ACC112 (cell line): ENCODE measurements around the gene C2orf76.

ENCODE experiments used
- H2AFZ ChIP-seq: fragments of 200-600 bp; sonication (generic); one replicate; pipeline ENCODE4 v1.6.0; 2017; ENCODE audit warnings: antibody characterized with exemption, low read length; ENCODE audit not compliant: unreplicated experiment
- H3K27ac ChIP-seq: fragments of 200-600 bp; sonication (generic); 2 replicates; pipeline ENCODE4 v1.5.1; 2014; ENCODE audit warnings: low read depth, mild to moderate bottlenecking, antibody characterized with exemption, low read length, moderate library complexity
- H3K27me3 ChIP-seq: fragments of 200-600 bp; sonication (generic); 2 replicates; pipeline ENCODE4 v1.6.1; 2014; ENCODE audit warnings: mild to moderate bottlenecking, antibody characterized with exemption, low read length, moderate library complexity, mixed read lengths; ENCODE audit not compliant: insufficient read depth
- H3K36me3 ChIP-seq: fragments of 200-600 bp; sonication (generic); 2 replicates; pipeline ENCODE4 v1.6.1; 2016; ENCODE audit warnings: mild to moderate bottlenecking, antibody characterized with exemption, low read length, moderate library complexity, mixed read lengths; ENCODE audit not compliant: insufficient read depth
- H3K4me1 ChIP-seq: fragments of 200-600 bp; sonication (generic); one replicate; pipeline ENCODE4 v1.6.1; 2016; ENCODE audit warnings: low read length, mixed read lengths; ENCODE audit not compliant: insufficient read depth, unreplicated experiment, control insufficient read depth
- H3K4me3 ChIP-seq: fragments of 200-600 bp; sonication (generic); 2 replicates; pipeline ENCODE4 v1.5.1; 2014; ENCODE audit warnings: mild to moderate bottlenecking, low read depth, low read length
- H3K79me2 ChIP-seq: fragments of 200-600 bp; sonication (generic); one replicate; pipeline ENCODE4 v1.6.0; 2016; ENCODE audit warnings: low read length; ENCODE audit not compliant: control insufficient read depth, unreplicated experiment, insufficient read depth

C2orf76 gene

DNA sequence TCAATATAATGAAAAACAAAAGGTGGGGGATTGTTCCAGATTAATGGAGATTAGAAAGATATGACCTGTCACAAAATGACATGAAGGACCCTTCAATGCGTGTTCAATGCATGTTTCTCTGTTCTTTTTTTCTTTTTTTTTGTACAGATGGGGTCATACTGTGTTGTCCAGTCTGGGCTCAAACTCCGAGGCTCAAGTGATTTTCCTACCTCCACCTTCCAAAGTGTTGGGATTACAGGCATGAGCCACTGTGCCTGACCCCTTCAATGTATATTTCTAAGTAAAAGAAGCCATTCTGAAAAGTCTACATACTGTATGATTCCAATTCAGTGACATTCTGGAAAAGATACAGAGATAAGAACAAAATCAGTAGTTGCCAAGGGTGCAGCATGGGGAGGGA, 32.8 kb downstream of the C2orf76 start:
- Histone ChIP-seq H3K4me1 (no peaks in the 10 kb centered on the region), H3K27ac (no peak overlapping the region), H3K79me2 (no peaks in the 10 kb centered on the region), H3K4me3 (no peak overlapping the region), H3K36me3 (no peaks in the 10 kb centered on the region), H3K27me3 (no peaks in the 10 kb centered on the region), H2AFZ (no peak overlapping the region)

DNA sequence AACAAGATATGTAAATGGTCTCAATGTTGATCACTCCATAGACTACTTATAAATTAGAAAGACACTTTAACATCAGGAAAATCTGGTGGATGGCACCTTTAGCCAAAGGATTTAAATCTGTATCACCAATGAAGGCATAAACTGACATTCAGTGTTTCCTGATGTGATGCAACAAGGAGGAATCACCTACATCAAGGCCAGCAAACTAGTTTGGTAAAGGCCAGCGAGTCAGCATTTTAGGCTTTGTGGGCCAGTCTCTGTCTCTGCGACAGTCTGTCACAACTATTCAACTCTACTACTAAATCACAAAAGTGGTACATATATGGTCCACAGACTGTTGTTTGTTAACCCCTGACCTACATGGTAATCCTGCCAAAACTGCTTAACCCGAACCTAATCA, 33.3 kb downstream of the C2orf76 start:
- no peak overlapping the region for H3K4me3 ChIP-seq
- no peaks in the 10 kb centered on the region for H3K36me3 ChIP-seq

DNA sequence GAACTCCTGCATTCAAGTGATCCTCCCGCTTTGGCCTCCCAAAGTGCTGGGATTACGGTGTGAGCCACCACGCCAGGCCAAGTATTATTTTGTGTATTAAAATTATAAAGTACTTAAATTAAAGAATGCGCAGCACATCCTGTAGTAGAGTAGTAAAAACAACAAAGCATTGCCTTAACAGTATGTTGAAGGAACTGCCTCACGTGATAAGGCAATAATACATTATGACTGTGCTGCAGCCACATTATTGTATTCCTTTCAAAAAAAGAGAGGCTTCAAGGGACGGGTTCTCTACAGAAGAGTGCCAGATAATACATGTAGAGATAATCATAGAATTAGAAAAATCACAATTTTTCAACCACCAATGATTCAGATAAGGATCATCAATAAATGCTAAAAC, 33.7 kb downstream of the C2orf76 start:
- no peaks in the 10 kb centered on the region for H3K36me3 ChIP-seq
- H3K27ac ChIP-seq, result no peak overlapping the region
- H3K27me3 ChIP-seq, result no peaks in the 10 kb centered on the region

More for the DNA sequence above, 33.3 kb downstream of the C2orf76 start:
- H3K4me1 ChIP-seq, result no peaks in the 10 kb centered on the region
- H3K27me3 ChIP-seq, result no peaks in the 10 kb centered on the region
- H3K79me2 ChIP-seq, result no peaks in the 10 kb centered on the region
- H2AFZ ChIP-seq, result no peak overlapping the region
- no peak overlapping the region for H3K27ac ChIP-seq

DNA sequence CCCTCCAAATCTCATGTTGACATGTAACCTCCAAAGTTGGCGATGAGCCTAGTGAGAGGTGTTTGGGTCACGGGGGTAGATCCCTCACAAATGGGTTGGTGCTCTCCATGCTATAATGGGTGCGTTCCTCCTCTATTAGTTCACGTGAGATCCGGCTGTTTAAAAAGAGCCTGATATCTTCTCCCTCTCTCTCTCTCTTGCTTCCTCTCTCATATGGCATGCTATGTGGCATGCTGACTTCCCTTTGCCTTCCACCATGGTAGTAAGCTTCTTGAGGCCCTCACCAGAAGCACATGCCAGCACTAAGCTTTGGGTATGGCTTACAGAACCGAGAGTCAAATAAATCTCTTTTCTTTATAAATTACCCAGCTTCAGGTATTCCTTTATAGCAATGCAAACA, 39.2 kb downstream of the C2orf76 start:
- Histone ChIP-seq H3K4me3 (no peak overlapping the region), H2AFZ (no peak overlapping the region), H3K79me2 (no peaks in the 10 kb centered on the region), H3K36me3 (no peaks in the 10 kb centered on the region), H3K27me3 (no peaks in the 10 kb centered on the region), H3K4me1 (no peaks in the 10 kb centered on the region), H3K27ac (no peak overlapping the region)

More for the DNA sequence above, 33.7 kb downstream of the C2orf76 start:
- H3K4me3 ChIP-seq, result no peak overlapping the region
- no peaks in the 10 kb centered on the region for H3K79me2 ChIP-seq
- H2AFZ ChIP-seq, result no peak overlapping the region
- H3K4me1 ChIP-seq, result no peaks in the 10 kb centered on the region

DNA sequence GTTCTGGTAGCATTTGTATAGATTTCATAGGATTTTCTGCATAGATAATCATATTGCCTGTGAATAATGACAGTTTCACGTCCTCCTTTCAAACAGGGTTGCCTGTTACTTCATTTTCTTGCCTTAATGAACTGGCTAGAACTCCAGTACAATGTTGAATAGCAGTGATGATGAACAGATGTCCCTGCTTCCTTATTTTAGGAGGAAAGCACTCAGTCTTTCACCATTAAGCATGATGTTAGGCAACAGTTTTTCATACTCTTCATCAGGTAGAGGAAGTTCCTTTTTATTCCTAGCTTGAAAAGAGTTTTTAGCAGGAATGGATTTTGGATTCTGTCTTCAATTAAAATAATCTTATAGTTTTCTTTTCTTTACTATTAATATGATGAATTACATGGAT, 39.7 kb downstream of the C2orf76 start:
- Histone ChIP-seq H3K36me3 (no peaks in the 10 kb centered on the region), H3K4me1 (no peaks in the 10 kb centered on the region), H2AFZ (no peak overlapping the region), H3K4me3 (no peak overlapping the region), H3K79me2 (no peaks in the 10 kb centered on the region), H3K27ac (no peak overlapping the region), H3K27me3 (no peaks in the 10 kb centered on the region)

DNA sequence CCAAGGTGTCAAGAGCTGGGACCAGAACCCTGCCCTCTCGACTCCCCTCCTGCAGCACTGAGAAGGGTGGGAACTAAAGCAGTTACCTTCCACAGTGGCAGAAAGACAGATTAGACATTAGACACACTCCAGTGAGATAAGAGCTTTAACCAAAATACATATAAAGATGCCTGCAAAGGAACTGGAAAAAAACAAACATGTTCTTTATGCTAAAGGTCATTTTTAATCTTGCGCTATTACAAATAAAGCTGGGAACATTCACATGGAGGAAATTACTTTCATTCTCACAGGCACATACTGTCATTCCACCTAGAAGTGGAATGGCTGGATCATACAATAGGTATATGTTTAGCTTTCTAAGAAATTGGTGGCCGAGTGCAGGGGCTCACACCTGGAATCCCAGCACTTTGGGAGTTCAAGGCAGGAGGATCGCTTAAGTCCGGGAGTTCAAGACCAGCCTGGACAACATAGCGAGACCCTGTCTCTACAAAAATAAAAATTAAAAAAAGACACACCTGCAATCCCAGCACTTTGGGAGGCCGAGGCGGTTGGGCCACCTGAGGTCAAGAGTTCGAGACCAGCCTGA, 41.9 kb downstream of the C2orf76 start:
- no peak overlapping the region for H3K4me3 ChIP-seq

DNA sequence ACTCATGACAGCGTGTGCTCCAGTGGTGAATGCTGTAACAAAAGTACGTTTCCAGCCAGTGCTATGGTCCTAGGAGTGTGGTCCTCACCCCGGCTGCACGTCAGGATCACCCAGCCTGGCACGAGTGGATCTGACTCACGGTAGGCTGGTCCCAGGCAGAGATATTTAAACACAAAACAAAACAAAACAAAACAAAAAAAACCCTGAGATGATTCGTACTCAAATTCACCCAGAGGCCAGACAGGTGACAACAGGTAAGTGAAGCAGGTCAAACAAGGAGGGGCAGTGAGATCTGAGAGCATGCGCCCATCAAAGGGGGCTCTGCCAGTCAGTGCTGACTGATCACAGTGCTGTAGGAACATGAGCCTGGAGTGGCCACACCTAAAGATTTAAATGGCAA, 43.2 kb downstream of the C2orf76 start:
- no peak overlapping the region for H3K4me3 ChIP-seq
- no peaks in the 10 kb centered on the region for H3K4me1 ChIP-seq
- no peak overlapping the region for H3K27ac ChIP-seq
- no peak overlapping the region for H2AFZ ChIP-seq
- no peaks in the 10 kb centered on the region for H3K36me3 ChIP-seq
- H3K27me3 ChIP-seq, result no peaks in the 10 kb centered on the region
- no peaks in the 10 kb centered on the region for H3K79me2 ChIP-seq

More for the DNA sequence above, 41.9 kb downstream of the C2orf76 start:
- Histone ChIP-seq H2AFZ (no peak overlapping the region), H3K4me1 (no peaks in the 10 kb centered on the region), H3K27me3 (no peaks in the 10 kb centered on the region), H3K36me3 (no peaks in the 10 kb centered on the region), H3K27ac (no peak overlapping the region), H3K79me2 (no peaks in the 10 kb centered on the region)

DNA sequence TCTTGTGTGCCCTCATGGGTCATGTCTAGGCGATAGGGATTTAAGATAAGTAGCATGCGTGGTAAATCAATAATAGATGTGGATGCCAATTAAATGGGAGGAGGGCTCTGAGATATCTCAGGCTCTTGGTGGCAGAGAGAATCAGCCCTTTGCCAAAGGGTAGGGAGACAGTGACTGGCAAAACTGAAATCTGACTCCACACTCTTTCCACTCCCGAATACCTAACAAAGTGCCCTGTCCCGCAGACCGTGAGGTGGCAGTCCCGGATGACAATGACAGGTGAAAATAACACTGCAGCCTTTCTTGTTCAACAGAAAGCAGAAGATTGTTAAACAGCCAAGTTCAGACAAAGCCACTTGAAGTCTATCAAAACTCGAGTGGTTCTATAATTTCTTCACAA, 47.0 kb downstream of the C2orf76 start:
- Histone ChIP-seq H3K4me3 (no peak overlapping the region), H3K36me3 (no peaks in the 10 kb centered on the region), H2AFZ (no peak overlapping the region), H3K4me1 (peaks cover 10% of the 10 kb centered on the region), H3K79me2 (no peaks in the 10 kb centered on the region), H3K27ac (no peak overlapping the region), H3K27me3 (no peaks in the 10 kb centered on the region)

DNA sequence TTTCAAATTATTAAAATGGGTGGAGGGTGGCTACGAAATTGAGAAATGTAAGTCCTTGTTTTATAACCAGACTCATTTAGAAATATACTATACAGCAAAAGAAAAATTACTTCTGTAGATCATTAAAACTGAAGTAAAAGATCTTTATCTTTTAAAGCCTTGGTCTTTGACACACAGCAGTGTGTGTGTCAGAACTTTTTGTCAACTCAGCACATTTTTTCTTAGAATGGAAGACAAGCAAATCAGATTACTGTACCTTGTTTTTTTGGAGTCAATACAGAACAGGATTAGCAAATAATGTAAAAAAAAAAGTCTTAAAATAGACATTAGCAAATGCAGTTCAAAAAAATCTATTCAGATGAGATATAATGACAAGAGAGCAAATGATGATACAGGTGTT, 49.1 kb downstream of the C2orf76 start:
- H2AFZ ChIP-seq, result no peak overlapping the region
- no peak overlapping the region for H3K4me3 ChIP-seq
- H3K27me3 ChIP-seq, result no peaks in the 10 kb centered on the region
- no peak overlapping the region for H3K27ac ChIP-seq
- peaks cover 10% of the 10 kb centered on the region for H3K4me1 ChIP-seq
- H3K79me2 ChIP-seq, result no peaks in the 10 kb centered on the region
- no peaks in the 10 kb centered on the region for H3K36me3 ChIP-seq

DNA sequence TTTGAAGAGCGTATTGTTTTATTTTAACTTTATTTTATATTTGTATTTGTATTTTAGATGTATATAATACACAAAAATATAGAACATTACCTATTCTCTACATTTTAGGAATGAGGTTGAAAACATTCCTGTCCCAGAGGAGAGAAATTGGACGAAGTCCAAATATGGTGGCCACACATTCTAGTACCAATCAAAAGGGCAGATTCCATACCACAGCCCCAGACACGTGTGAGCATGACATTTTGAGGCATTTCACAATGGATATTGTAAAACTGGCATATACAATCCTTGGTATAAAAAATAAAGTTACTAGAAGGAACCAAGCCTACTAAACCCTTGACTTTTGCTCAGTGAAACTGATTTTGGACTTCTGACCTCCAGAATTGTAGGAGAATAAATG, 50.6 kb downstream of the C2orf76 start:
- H3K4me1 ChIP-seq, result peaks cover 10% of the 10 kb centered on the region
- no peak overlapping the region for H3K4me3 ChIP-seq
- H2AFZ ChIP-seq, result no peak overlapping the region
- no peaks in the 10 kb centered on the region for H3K36me3 ChIP-seq
- no peaks in the 10 kb centered on the region for H3K27me3 ChIP-seq
- no peak overlapping the region for H3K27ac ChIP-seq
- H3K79me2 ChIP-seq, result no peaks in the 10 kb centered on the region

DNA sequence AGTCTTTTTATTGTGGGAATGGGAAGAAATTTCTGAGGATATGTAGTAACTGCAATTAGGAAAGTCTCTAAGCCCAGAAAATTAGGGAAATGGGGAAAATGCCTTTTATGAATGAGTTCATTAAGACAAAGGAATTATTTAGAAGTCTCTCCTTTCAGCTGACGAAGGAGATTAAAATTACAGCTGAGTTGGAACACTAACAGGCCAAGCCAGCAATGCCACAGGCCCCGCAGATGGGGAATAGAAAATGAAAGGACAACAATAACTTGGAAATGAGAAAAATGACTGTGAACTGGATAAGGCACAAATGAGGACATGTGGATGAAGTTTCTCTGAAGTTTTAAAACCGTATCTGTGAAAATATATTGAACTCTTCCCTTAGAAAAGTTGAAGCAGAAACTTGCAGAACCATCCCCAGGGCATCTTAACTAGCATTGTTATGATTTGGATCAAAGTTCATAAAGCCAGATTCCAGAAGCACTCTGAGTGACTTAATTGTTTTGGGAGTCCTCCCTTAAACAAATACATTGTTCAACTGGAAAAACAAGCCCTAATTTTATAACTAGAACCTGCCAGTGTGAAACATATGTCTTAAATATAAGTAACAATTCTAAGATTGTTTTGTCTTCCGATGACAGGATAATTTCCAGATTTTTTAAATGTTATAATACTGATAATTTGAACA, 51.3 kb downstream of the C2orf76 start:
- Histone ChIP-seq H2AFZ (peak overlapping the region; percentile 28), H3K4me3 (peak overlapping the region; percentile 36; the same call in 1 of the 2 replicates), H3K4me1 (peaks cover 10% of the 10 kb centered on the region), H3K27ac (no peak overlapping the region), H3K79me2 (no peaks in the 10 kb centered on the region), H3K27me3 (no peaks in the 10 kb centered on the region), H3K36me3 (no peaks in the 10 kb centered on the region)
